Endothelial cell of umbilical vein (primary cell): ENCODE measurements around the gene STK10. TPM values are rescaled to one million over a fixed set of nuclear protein-coding genes. Genes with fewer than 3 reads are reported as not detected.

ENCODE experiments used
- BruUV-seq: library from RNA; stranded (reverse); fragments of 400-500 nt; replicated peaks from 2 replicates; lab custom pipeline; 2021; lab: Mats Ljungman, UMichigan
- CTCF ChIA-PET: fragments of 300-600, 350-600 bp; sonication (Branson Sonifier 250); formaldehyde crosslinking; loops from one replicate; lab custom pipeline; 2021; ENCODE audit warnings: antibody characterized with exemption, inconsistent platforms; lab: Charles Lee
- POLR2A ChIA-PET: fragments of 300-600, 350-600 bp; sonication (Branson Sonifier 250); formaldehyde crosslinking; loops from one replicate; lab custom pipeline; 2021; ENCODE audit warnings: antibody characterized with exemption, inconsistent platforms; lab: Charles Lee
- DNase-seq: peaks from one replicate; pipeline ENCODE4 v3.0.0-alpha.2; 2011; ENCODE audit warnings: low read depth, low spot score
- FAIRE-seq: peaks from 2 replicates; lab custom pipeline; 2011; peaks lifted over from hg19 to GRCh38; lab: Jason Lieb, UNC
- H2AFZ ChIP-seq: 2 replicates; pipeline ENCODE4 v1.6.0; 2012; ENCODE audit warnings: low read depth, low read length, control low read depth, inconsistent platforms
- H3K27ac ChIP-seq: 2 replicates; pipeline ENCODE4 v1.5.1; 2011; ENCODE audit warnings: low read depth, mild to moderate bottlenecking, control low read depth, low read length, moderate library complexity; ENCODE audit not compliant: insufficient read depth
- H3K27me3 ChIP-seq, 2 experiments: 2 replicates each; pipeline versions ENCODE4 v1.6.0 to v1.6.1; 2011; ENCODE audit warnings: low read length in 2 of 2, mixed read lengths in 1 of 2; ENCODE audit not compliant: control insufficient read depth in 2 of 2, insufficient read depth in 2 of 2
- H3K36me3 ChIP-seq, 2 experiments: 2 replicates in 1 of 2; 3 replicates in 1 of 2; pipeline ENCODE4 v1.5.1; 2011; ENCODE audit warnings: low read length in 2 of 2, mild to moderate bottlenecking in 1 of 2, moderate library complexity in 1 of 2; ENCODE audit not compliant: control insufficient read depth in 2 of 2, insufficient read depth in 2 of 2; ENCODE audit errors: extremely low read depth in 1 of 2
- H3K4me1 ChIP-seq: 3 replicates; pipeline ENCODE4 v1.5.1; 2011; ENCODE audit warnings: mild to moderate bottlenecking, low read length; ENCODE audit not compliant: control insufficient read depth, insufficient read depth; ENCODE audit errors: extremely low read depth
- H3K4me2 ChIP-seq: 2 replicates; pipeline ENCODE4 v1.6.1; 2011; ENCODE audit warnings: low read length, control low read depth, mixed read lengths; ENCODE audit not compliant: insufficient read depth
- H3K4me3 ChIP-seq, 3 experiments: fragments of 200-600 bp in 1 of 3; sonication (generic), shearing (Covaris generic) in 1 of 3; replicated peaks in 1 of 3; 2 replicates each; pipeline ENCODE4 v1.5.1; 2011 to 2016; ENCODE audit warnings: control low read depth in 3 of 3, low read length in 3 of 3, mild to moderate bottlenecking in 2 of 3, inconsistent platforms in 1 of 3, low read depth in 1 of 3, moderate library complexity in 1 of 3; ENCODE audit not compliant: insufficient read depth in 1 of 3
- H3K79me2 ChIP-seq: 2 replicates; pipeline ENCODE4 v1.6.0; 2012; ENCODE audit warnings: low read length, inconsistent platforms; ENCODE audit not compliant: control insufficient read depth, insufficient read depth
- H3K9ac ChIP-seq: replicated peaks from 2 replicates; pipeline ENCODE3; 2011; ENCODE audit warnings: low read length, control low read depth; ENCODE audit not compliant: insufficient read depth; ENCODE audit errors: extremely low read depth
- H3K9me1 ChIP-seq: replicated peaks from 3 replicates; pipeline ENCODE4 v1.6.0; 2011; ENCODE audit warnings: mild to moderate bottlenecking, low read length; ENCODE audit not compliant: control insufficient read depth, insufficient read depth; ENCODE audit errors: extremely low read depth
- H3K9me3 ChIP-seq: replicated peaks from 2 replicates; pipeline ENCODE4 v1.5.1; 2012; ENCODE audit warnings: low read length, inconsistent platforms; ENCODE audit not compliant: control insufficient read depth, insufficient read depth
- H4K20me1 ChIP-seq: replicated peaks from 2 replicates; pipeline ENCODE3; 2011; ENCODE audit warnings: mild to moderate bottlenecking, low read length; ENCODE audit not compliant: control insufficient read depth, insufficient read depth; ENCODE audit errors: extremely low read depth
- EZH2 ChIP-seq: IDR thresholded peaks from 2 replicates; pipeline ENCODE4 v1.6.1; 2012; ENCODE audit warnings: borderline replicate concordance, low read depth, mild to moderate bottlenecking, moderate library complexity, low read length, inconsistent platforms; ENCODE audit not compliant: severe bottlenecking
- FOS ChIP-seq: IDR thresholded peaks from 2 replicates; pipeline ENCODE4 v1.6.1; 2011; ENCODE audit warnings: mild to moderate bottlenecking, low read length, moderate library complexity, borderline replicate concordance; ENCODE audit not compliant: insufficient read depth
- GATA2 ChIP-seq: IDR thresholded peaks from 2 replicates; pipeline ENCODE4 v1.7.0; 2011; ENCODE audit warnings: low read depth, mild to moderate bottlenecking, moderate library complexity, mixed read lengths, low read length; ENCODE audit not compliant: insufficient read length, insufficient read depth
- JUN ChIP-seq: IDR thresholded peaks from 2 replicates; pipeline ENCODE4 v1.6.1; 2011; ENCODE audit warnings: borderline replicate concordance, low read depth; ENCODE audit not compliant: insufficient read length, insufficient read depth
- MYC ChIP-seq: IDR thresholded peaks from one replicate; pipeline ENCODE4 v1.6.1; 2011; ENCODE audit warnings: mild to moderate bottlenecking, low read depth, low read length
- POLR2A ChIP-seq: IDR thresholded peaks from 2 replicates; pipeline ENCODE4 v1.6.1; 2012; ENCODE audit warnings: low read depth, mild to moderate bottlenecking, control low read depth, low read length
- POLR2AphosphoS5 ChIP-seq: IDR thresholded peaks from 2 replicates; pipeline ENCODE4 v1.6.1; 2012; ENCODE audit warnings: low read depth, mild to moderate bottlenecking, control low read depth, low read length, moderate library complexity; ENCODE audit not compliant: insufficient read depth
- dilution Hi-C: fragments of 300-500 bp; cut with MboI; formaldehyde crosslinking; loops from one replicate; pipeline ENCODE4 v1.15.0; 2019; ENCODE audit warnings: low sequenced_read_pairs; ENCODE audit not compliant: extremely low pct_ligation_motif_present
- intact Hi-C: fragments of 100-400 bp; cut with micrococcal nuclease; formaldehyde crosslinking; loops from one replicate; pipeline ENCODE4 v1.10.0; 2022
- polyA plus RNA-seq, 4 experiments: library from polyadenylated mRNA; depleted of rRNA in 3 of 4; stranded (reverse) in 3 of 4; unstranded in 1 of 4; fragments of >200 nt; gene quantifications; 2 replicates each; pipeline versions ENCODE4 v1.2.1 to v1.2.3, GENCODE V29; 2011 to 2012; ENCODE audit warnings: missing spikeins in 1 of 4
- total RNA-seq: library from RNA; stranded (reverse); gene quantifications from 2 replicates; pipeline ENCODE4 v1.2.3, GENCODE V29; 2021
- TF ChIP-seq, protein P1 (sequence below): IDR thresholded peaks from 2 replicates; pipeline ENCODE4 v1.6.1; 2011; ENCODE audit not compliant: insufficient read depth, insufficient read length
- TF ChIP-seq, protein P2 (sequence below), 2 donors: IDR thresholded peaks; 1 replicate in 1 of 2; 2 replicates in 1 of 2; pipeline ENCODE4 v1.5.1; 2011; ENCODE audit warnings: low read length in 2 of 2, mild to moderate bottlenecking in 2 of 2, moderate library complexity in 2 of 2, control low read depth in 1 of 2, inconsistent platforms in 1 of 2, low read depth in 1 of 2; ENCODE audit not compliant: insufficient read depth in 1 of 2; ENCODE audit errors: extremely low read depth in 1 of 2

Gene STK10
- total and polyA plus RNA-seq, 2 donors (not counting 3 experiments of a cell fraction or from before 2014, with no cell fraction given): 16.9 to 47.2 TPM

DNA sequence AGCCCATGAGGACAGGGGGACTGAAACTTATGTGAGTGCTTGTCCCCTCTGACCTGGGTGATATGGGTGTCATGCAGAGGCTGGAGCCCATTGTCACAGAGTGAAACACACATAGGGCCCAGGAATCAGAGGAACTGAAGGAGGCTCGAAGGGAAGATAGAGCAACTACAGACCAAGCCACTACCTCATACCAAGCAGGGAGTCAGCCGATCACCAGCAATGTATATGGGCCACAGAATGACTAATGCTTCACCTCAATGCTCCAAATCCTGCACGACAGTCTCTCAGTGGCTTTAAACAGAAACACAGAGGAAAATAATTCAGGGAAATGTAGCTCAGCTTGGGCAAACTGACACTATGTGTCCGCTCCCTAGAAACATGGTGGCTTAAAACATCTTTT, 172.7 kb downstream of the STK10 start:
- no peak for TF ChIP-seq FOS
- TF ChIP-seq, protein P1, sequence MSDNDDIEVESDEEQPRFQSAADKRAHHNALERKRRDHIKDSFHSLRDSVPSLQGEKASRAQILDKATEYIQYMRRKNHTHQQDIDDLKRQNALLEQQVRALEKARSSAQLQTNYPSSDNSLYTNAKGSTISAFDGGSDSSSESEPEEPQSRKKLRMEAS: no peak
- TF ChIP-seq POLR2A: no peak
- no peak for TF ChIP-seq MYC
- no peak for TF ChIP-seq POLR2AphosphoS5
- no peak for TF ChIP-seq JUN
- TF ChIP-seq, protein P2, sequence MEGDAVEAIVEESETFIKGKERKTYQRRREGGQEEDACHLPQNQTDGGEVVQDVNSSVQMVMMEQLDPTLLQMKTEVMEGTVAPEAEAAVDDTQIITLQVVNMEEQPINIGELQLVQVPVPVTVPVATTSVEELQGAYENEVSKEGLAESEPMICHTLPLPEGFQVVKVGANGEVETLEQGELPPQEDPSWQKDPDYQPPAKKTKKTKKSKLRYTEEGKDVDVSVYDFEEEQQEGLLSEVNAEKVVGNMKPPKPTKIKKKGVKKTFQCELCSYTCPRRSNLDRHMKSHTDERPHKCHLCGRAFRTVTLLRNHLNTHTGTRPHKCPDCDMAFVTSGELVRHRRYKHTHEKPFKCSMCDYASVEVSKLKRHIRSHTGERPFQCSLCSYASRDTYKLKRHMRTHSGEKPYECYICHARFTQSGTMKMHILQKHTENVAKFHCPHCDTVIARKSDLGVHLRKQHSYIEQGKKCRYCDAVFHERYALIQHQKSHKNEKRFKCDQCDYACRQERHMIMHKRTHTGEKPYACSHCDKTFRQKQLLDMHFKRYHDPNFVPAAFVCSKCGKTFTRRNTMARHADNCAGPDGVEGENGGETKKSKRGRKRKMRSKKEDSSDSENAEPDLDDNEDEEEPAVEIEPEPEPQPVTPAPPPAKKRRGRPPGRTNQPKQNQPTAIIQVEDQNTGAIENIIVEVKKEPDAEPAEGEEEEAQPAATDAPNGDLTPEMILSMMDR (IDR thresholded peaks at IDR 0.05; ENCODE audit: extremely low read depth in 1 of 2, insufficient read depth in 1 of 2, low read depth in 1 of 2, low read length in 2 of 2): no peak
- no peak for TF ChIP-seq EZH2
- TF ChIP-seq GATA2: no peak
- Histone ChIP-seq H3K9me3 (no peaks in the 10 kb centered on the region), H3K79me2 (no peaks in the 10 kb centered on the region), H3K27me3 (peaks cover 0 to 3% of the 10 kb centered on the region in 2 experiments), H3K9ac (no peak overlapping the region), H3K36me3 (no peaks in the 10 kb centered on the region), H3K4me1 (no peaks in the 10 kb centered on the region), H2AFZ (no peak overlapping the region), H3K4me2 (no peak overlapping the region), H4K20me1 (no peaks in the 10 kb centered on the region), H3K9me1 (no peaks in the 10 kb centered on the region), H3K4me3 (no peak overlapping the region), H3K27ac (no peak overlapping the region)
- DNase-seq (no peak), FAIRE-seq (no peak)
- no TSS peak for BruUV-seq
- dilution Hi-C loops: no loop called here
- intact Hi-C loops: no loop called here
- ChIA-PET POLR2A (no interaction called here), CTCF (interaction anchor here (1.7 kb wide), 1 partner anchor 103 kb away, joined by 3 read pairs; no protein-coding TSS in a partner anchor)
